ENCODE results near the gene EPS8. TPM values are rescaled to one million over a fixed set of nuclear protein-coding genes. Genes with fewer than 3 reads are reported as not detected.

Gene EPS8
- total RNA-seq, 5 donors from 2014 or later (not counting 1 experiment from before 2014, with no cell fraction given) = 0.91 to 3.8 (median 2.1) TPM

GRCh38 chr12:15800278-15800677 is 11.1 kb upstream of the EPS8 start:
- H3K4me3 Mint-ChIP-seq = no peak overlapping the region
- peaks cover 15 to 17% of the 10 kb centered on the region in 2 donors for H3K27me3 Mint-ChIP-seq
- DNase-seq (no peak), ATAC-seq (replicated peaks in 1 of 4) (no peak)
- no CpG with 5 or more reads among the region's 3 CpGs for WGBS (ENCODE audit: insufficient coverage)
- CTCF ChIA-PET = no interaction called here
- Histone ChIP-seq H3K27me3 (replicated peaks in 1 of 2; ENCODE audit: control insufficient read depth in 2 of 2, extremely low read depth in 1 of 2, insufficient read depth in 2 of 2, low read length in 1 of 2) (peaks cover 0 to 10% of the 10 kb centered on the region in 2 experiments), H3K36me3 (ENCODE audit: control insufficient read depth in 2 of 2, extremely low read depth in 1 of 2, insufficient read depth in 1 of 2, low read length in 1 of 2) (no peaks in the 10 kb centered on the region), H3K9me3 (no peaks in the 10 kb centered on the region), H3K4me1 (ENCODE audit: control insufficient read depth in 1 of 2, extremely low read depth in 1 of 2, insufficient read depth in 2 of 2, low read length in 2 of 2) (no peaks in the 10 kb centered on the region), H3K27ac (ENCODE audit: low read length) (no peak overlapping the region), H3K4me3 (ENCODE audit: control insufficient read depth in 1 of 2, extremely low read depth in 1 of 2, low read length in 1 of 2) (no peak overlapping the region)
- no peaks in the 10 kb centered on the region for H3K4me1 Mint-ChIP-seq
- H3K36me3 Mint-ChIP-seq = no peaks in the 10 kb centered on the region
- H3K9me3 Mint-ChIP-seq = no peaks in the 10 kb centered on the region
- POLR2A ChIA-PET = no interaction called here
- H3K27ac Mint-ChIP-seq = no peak overlapping the region

- no peaks in the 10 kb centered on the region for H3K36me3 ChIP-seq (ENCODE audit: control insufficient read depth in 2 of 2, extremely low read depth in 1 of 2, insufficient read depth in 1 of 2, low read length in 1 of 2)
- WGBS (ENCODE audit: insufficient coverage) = no CpG with 5 or more reads among the region's 3 CpGs
- Mint-ChIP-seq H3K4me1 (no peaks in the 10 kb centered on the region), H3K36me3 (no peaks in the 10 kb centered on the region), H3K4me3 (no peak overlapping the region), H3K9me3 (no peaks in the 10 kb centered on the region), H3K27ac (no peak overlapping the region), H3K27me3 (peaks cover 16 to 20% of the 10 kb centered on the region in 2 donors)
- ATAC-seq (replicated peaks in 1 of 4) = no peak
- H3K27me3 ChIP-seq (replicated peaks in 1 of 2; ENCODE audit: control insufficient read depth in 2 of 2, extremely low read depth in 1 of 2, insufficient read depth in 2 of 2, low read length in 1 of 2) = peaks cover 0 to 5% of the 10 kb centered on the region in 2 experiments
- ChIA-PET POLR2A (interaction anchor here in 1 of 2 donors (0.5 kb wide), 1 partner anchor 1410 kb away, joined by 4 read pairs; no protein-coding TSS in a partner anchor), CTCF (interaction anchor here in 1 of 2 donors (0.6 to 0.7 kb wide), 2 partner anchors 287 to 928 kb away, joined by 4 to 5 read pairs; no protein-coding TSS in a partner anchor)
- H3K4me3 ChIP-seq (ENCODE audit: control insufficient read depth in 1 of 2, extremely low read depth in 1 of 2, low read length in 1 of 2) = no peak overlapping the region
- no peaks in the 10 kb centered on the region for H3K9me3 ChIP-seq
- H3K27ac ChIP-seq (ENCODE audit: low read length) = no peak overlapping the region
- H3K4me1 ChIP-seq (ENCODE audit: control insufficient read depth in 1 of 2, extremely low read depth in 1 of 2, insufficient read depth in 2 of 2, low read length in 2 of 2) = no peaks in the 10 kb centered on the region
- DNase-seq = no peak
Measured at GRCh38 chr12:15797818-15798217, 8.6 kb upstream of the EPS8 start.

GRCh38 chr12:15796493-15797141 is 7.4 kb upstream of the EPS8 start:
- Mint-ChIP-seq H3K4me1 (no peaks in the 10 kb centered on the region), H3K9me3 (no peaks in the 10 kb centered on the region), H3K4me3 (no peak overlapping the region), H3K27ac (no peak overlapping the region), H3K36me3 (no peaks in the 10 kb centered on the region), H3K27me3 (peaks cover 22 to 26% of the 10 kb centered on the region in 2 donors)
- 100% methylated on average over 3 of the region's 4 CpGs for WGBS (ENCODE audit: insufficient coverage)
- ATAC-seq (replicated peaks in 1 of 4) (no peak), DNase-seq (no peak)
- Histone ChIP-seq H3K27ac (ENCODE audit: low read length) (no peak overlapping the region), H3K27me3 (replicated peaks in 1 of 2; ENCODE audit: control insufficient read depth in 2 of 2, extremely low read depth in 1 of 2, insufficient read depth in 2 of 2, low read length in 1 of 2) (peaks cover 0 to 8% of the 10 kb centered on the region in 2 experiments), H3K9me3 (no peaks in the 10 kb centered on the region), H3K4me3 (ENCODE audit: control insufficient read depth in 1 of 2, extremely low read depth in 1 of 2, low read length in 1 of 2) (no peak overlapping the region), H3K36me3 (ENCODE audit: control insufficient read depth in 2 of 2, extremely low read depth in 1 of 2, insufficient read depth in 1 of 2, low read length in 1 of 2) (no peaks in the 10 kb centered on the region), H3K4me1 (ENCODE audit: control insufficient read depth in 1 of 2, extremely low read depth in 1 of 2, insufficient read depth in 2 of 2, low read length in 2 of 2) (no peaks in the 10 kb centered on the region)
- CTCF ChIA-PET = interaction anchor here (0.6 to 1.2 kb wide), 2 partner anchors 24 to 36 kb away, joined by 3 to 4 read pairs; no protein-coding TSS in a partner anchor
- POLR2A ChIA-PET = no interaction called here

- ATAC-seq (replicated peaks in 1 of 4) = no peak
- Histone ChIP-seq H3K27me3 (replicated peaks in 1 of 2; ENCODE audit: control insufficient read depth in 2 of 2, extremely low read depth in 1 of 2, insufficient read depth in 2 of 2, low read length in 1 of 2) (peaks cover 0 to 9% of the 10 kb centered on the region in 2 experiments), H3K4me3 (ENCODE audit: control insufficient read depth in 1 of 2, extremely low read depth in 1 of 2, low read length in 1 of 2) (no peak overlapping the region), H3K36me3 (ENCODE audit: control insufficient read depth in 2 of 2, extremely low read depth in 1 of 2, insufficient read depth in 1 of 2, low read length in 1 of 2) (no peaks in the 10 kb centered on the region), H3K27ac (ENCODE audit: low read length) (no peak overlapping the region), H3K9me3 (no peaks in the 10 kb centered on the region), H3K4me1 (ENCODE audit: control insufficient read depth in 1 of 2, extremely low read depth in 1 of 2, insufficient read depth in 2 of 2, low read length in 2 of 2) (peaks cover 0 to 3% of the 10 kb centered on the region in 2 experiments)
- peaks cover 4 to 7% (median 4%) of the 10 kb centered on the region in 3 donors for H3K4me1 Mint-ChIP-seq
- no CpG with 5 or more reads among the region's 1 CpG for WGBS (ENCODE audit: insufficient coverage)
- CTCF ChIA-PET = interaction anchor here (0.7 to 1.1 kb wide), 2 partner anchors 63 to 593 kb away, joined by 3 to 4 read pairs; no protein-coding TSS in a partner anchor
- POLR2A ChIA-PET = no interaction called here
- peaks cover 32 to 33% of the 10 kb centered on the region in 2 donors for H3K27me3 Mint-ChIP-seq
- no peaks in the 10 kb centered on the region for H3K9me3 Mint-ChIP-seq
- no peak for DNase-seq
- H3K4me3 Mint-ChIP-seq = no peak overlapping the region
- no peak overlapping the region for H3K27ac Mint-ChIP-seq
- no peaks in the 10 kb centered on the region for H3K36me3 Mint-ChIP-seq
Measured at GRCh38 chr12:15794836-15795235, 5.6 kb upstream of the EPS8 start.

GRCh38 chr12:15794196-15794595 is 5.0 kb upstream of the EPS8 start:
- WGBS (ENCODE audit: insufficient coverage) = 90% methylated on average over 2 of the region's 3 CpGs
- Mint-ChIP-seq H3K27me3 (peaks cover 33% of the 10 kb centered on the region in 2 donors), H3K9me3 (no peaks in the 10 kb centered on the region), H3K4me1 (peaks cover 7 to 10% (median 7%) of the 10 kb centered on the region in 3 donors), H3K4me3 (no peak overlapping the region), H3K36me3 (no peaks in the 10 kb centered on the region), H3K27ac (no peak overlapping the region)
- H3K4me1 ChIP-seq (ENCODE audit: control insufficient read depth in 1 of 2, extremely low read depth in 1 of 2, insufficient read depth in 2 of 2, low read length in 2 of 2) = peaks cover 0 to 8% of the 10 kb centered on the region in 2 experiments
- H3K4me3 ChIP-seq (ENCODE audit: control insufficient read depth in 1 of 2, extremely low read depth in 1 of 2, low read length in 1 of 2) = no peak overlapping the region
- no peak for DNase-seq
- H3K9me3 ChIP-seq = no peaks in the 10 kb centered on the region
- ATAC-seq (replicated peaks in 1 of 4) = no peak
- no peak overlapping the region for H3K27ac ChIP-seq (ENCODE audit: low read length)
- peaks cover 0 to 14% of the 10 kb centered on the region in 2 experiments for H3K27me3 ChIP-seq (replicated peaks in 1 of 2; ENCODE audit: control insufficient read depth in 2 of 2, extremely low read depth in 1 of 2, insufficient read depth in 2 of 2, low read length in 1 of 2)
- ChIA-PET CTCF (interaction anchor here in 1 of 2 donors (0.6 to 1.1 kb wide), 2 partner anchors 64 to 677 kb away, joined by 3 read pairs; no protein-coding TSS in a partner anchor), POLR2A (interaction anchor here in 1 of 2 donors (0.5 kb wide), 1 partner anchor 188 kb away, joined by 3 read pairs; no protein-coding TSS in a partner anchor)
- H3K36me3 ChIP-seq (ENCODE audit: control insufficient read depth in 2 of 2, extremely low read depth in 1 of 2, insufficient read depth in 1 of 2, low read length in 1 of 2) = no peaks in the 10 kb centered on the region

GRCh38 chr12:15788233-15789219 is 662 bp downstream of the EPS8 start:
- peaks cover 52 to 59% of the 10 kb centered on the region in 2 donors for H3K27me3 Mint-ChIP-seq
- 1% methylated on average over 58 of the region's 64 CpGs for WGBS (ENCODE audit: insufficient coverage)
- H3K27me3 ChIP-seq (replicated peaks in 1 of 2; ENCODE audit: control insufficient read depth in 2 of 2, extremely low read depth in 1 of 2, insufficient read depth in 2 of 2, low read length in 1 of 2) = peaks cover 10 to 14% of the 10 kb centered on the region in 2 experiments
- H3K9me3 ChIP-seq = peaks cover 3% of the 10 kb centered on the region
- H3K9me3 Mint-ChIP-seq = no peaks in the 10 kb centered on the region
- peaks cover 17% of the 10 kb centered on the region in 3 donors for H3K4me1 Mint-ChIP-seq
- H3K27ac Mint-ChIP-seq = peak overlapping the region in 1 of 2 donors; percentile 21
- ChIA-PET POLR2A (no interaction called here), CTCF (interaction anchor here (0.6 to 1.8 kb wide), 4 partner anchors 13 to 112 kb away, joined by 3 to 7 read pairs (median 4); no protein-coding TSS in a partner anchor)
- no peaks in the 10 kb centered on the region for H3K36me3 ChIP-seq (ENCODE audit: control insufficient read depth in 2 of 2, extremely low read depth in 1 of 2, insufficient read depth in 1 of 2, low read length in 1 of 2)
- H3K27ac ChIP-seq (ENCODE audit: low read length) = no peak overlapping the region
- H3K4me3 Mint-ChIP-seq = peak overlapping the region; percentile 91 to 99 (median 95)
- peak in 21 of 35 experiments; percentile 1 to 48 (median 8) for DNase-seq
- H3K4me1 ChIP-seq (ENCODE audit: control insufficient read depth in 1 of 2, extremely low read depth in 1 of 2, insufficient read depth in 2 of 2, low read length in 2 of 2) = peaks cover 0 to 18% of the 10 kb centered on the region in 2 experiments
- ATAC-seq (replicated peaks in 1 of 4) = peak; percentile 32 to 47 (median 36)
- peak overlapping the region; percentile 70 to 88 for H3K4me3 ChIP-seq (ENCODE audit: control insufficient read depth in 1 of 2, extremely low read depth in 1 of 2, low read length in 1 of 2)
- no peaks in the 10 kb centered on the region for H3K36me3 Mint-ChIP-seq
